Activated effector memory CD4-positive, alpha-beta T cell treated with anti-CD3 and anti-CD28 coated beads, Interleukin-2, amount 50 U/mL, for 16 hours (primary cell): ENCODE results near the gene PTPRE.

Experiments used
- DNase-seq: peaks from one replicate; pipeline ENCODE4 v3.0.0-alpha.2; 2020

Gene PTPRE

DNA sequence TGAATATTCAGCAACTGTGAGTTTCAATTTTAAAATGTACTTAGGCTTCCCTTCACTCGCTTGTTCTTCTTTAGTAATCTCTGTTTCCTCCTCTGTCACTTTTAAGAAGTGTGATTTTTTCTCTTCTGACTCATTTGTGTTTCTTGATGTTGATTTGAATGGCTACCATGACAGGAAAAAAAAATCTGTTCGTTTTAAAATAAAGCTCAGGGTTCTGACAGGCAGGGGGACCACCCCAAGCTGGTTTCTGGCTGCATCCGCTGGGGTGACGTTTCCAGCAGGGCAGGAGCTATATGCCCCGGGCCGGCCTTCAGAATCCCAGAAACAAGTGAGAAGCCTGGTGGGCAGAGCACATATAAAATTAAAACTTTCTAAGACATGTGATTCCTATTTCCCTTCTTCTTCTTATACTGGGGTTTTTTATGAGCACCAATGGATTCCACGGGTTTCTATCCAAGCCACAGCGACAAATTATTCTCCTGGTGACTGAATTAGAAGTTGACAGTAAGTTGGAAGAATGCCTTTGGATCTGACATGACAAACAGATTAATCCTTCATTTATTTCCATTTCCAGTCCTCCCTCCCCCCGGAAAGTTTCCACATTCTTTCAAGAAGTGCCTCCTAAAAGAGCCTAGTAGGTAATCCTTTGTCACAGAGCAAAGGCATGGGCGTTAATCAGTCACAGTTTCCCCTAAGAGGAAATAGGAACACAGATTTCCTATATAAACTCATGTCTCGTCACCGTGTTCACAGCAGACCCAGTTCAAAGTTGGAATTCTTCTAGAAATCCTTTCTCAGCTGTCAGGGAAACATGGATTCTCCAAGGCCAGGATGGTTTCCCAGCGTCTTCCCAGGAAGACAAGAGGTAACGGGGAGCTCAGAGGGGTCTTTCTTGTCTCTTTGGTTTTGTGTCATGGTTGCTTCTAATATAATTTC is 79.9 kb downstream of the PTPRE start:
- DNase-seq: no peak

DNA sequence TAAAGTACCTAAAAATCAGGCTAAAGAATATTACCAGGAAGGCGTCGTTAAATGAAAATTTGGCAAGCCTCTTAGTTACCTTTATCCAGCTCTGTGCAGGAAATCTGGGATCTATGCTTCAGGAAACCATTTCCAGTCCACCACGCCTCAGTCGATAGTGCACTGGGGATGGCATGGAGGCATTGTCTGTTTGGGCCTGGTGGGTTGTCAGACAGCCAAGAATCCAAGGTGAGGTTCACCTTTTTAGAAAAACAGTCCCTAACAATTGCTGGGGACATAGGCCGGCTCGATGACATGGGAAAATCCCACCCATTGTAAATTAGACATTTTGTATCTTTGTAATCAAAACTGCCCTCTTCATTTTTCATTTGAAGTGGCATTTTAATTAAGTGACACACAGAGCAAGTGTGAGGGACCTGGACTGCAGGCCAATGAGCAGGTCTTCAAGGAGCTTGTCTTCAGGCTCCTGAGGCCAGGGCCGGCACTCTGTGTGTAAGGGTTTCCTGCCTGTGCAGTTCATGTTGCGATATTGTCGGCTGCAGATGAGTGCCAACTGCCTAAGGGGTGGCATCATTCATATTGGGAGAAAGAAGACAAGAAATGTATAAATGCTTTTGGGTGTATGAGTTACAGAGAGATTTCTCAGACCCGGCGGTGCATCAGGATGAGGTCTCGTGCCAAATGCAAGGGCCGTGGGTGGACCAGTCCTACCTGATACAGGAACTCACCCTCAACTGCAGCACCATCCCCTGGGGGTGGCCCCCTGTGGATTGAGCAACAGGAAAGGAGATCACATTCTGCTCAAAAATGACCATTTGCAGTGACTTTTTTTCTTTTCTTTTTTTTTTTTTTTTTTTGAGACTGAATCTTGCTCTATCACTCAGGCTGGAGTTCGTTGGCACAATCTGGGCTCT is 80.8 kb downstream of the PTPRE start:
- DNase-seq: peak; percentile 10

DNA sequence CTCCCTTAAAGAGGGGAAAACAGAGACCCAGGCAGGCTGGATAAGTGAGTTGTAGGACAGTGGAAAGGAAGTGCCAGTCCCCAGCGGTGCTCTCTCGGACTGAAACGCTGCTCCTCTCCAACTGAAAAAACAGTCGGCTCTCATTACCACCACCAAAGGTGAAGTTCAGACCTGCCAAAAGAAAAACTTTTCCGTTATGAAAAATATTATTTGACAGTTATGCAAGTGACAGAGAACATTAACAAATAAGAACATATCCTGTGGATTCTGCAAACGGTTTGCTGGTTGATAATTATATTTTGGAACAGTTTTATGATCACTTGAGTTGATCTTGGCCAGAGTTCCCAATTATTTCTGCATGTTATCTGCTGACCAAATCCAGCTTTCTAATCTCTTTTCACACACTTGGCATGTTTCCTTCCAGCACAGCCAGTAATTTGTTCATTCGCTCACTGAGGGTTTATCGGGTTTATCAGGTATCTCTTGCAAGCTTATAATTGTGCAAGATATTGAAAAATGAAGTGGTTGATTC is 82.6 kb downstream of the PTPRE start:
- DNase-seq: peak; percentile 38

DNA sequence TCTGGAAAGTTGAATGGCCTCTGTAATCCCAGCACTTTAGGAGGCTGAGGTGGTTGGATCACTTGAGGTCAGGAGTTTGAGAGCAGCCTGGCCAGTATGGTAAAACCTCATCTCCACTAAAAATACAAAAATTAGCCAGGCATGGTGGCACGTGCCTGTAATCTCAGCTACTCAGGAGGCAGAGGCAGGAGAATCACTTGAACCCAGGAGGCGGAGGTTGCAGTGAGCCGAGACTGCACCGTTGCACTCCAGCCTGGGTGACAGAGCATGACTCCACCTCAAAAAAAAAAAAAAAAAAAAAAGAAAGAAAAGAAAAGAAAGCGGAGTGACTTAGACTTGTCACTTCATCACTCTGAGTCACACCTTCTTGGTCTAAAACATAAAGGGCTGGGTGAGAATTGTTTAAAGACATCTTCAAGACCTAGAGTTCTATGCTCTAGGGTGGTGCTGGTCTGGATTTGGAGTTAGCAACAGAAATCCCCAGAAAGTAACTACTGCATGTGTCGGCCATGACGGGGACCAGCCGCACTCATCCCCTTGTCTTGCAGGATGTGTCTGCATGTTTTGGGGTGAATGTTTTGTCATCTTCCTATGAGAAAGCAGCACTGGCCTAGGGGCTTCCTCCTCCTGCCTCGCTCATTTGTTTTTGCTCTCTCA is 83.4 kb downstream of the PTPRE start:
- DNase-seq: peak; percentile 70

DNA sequence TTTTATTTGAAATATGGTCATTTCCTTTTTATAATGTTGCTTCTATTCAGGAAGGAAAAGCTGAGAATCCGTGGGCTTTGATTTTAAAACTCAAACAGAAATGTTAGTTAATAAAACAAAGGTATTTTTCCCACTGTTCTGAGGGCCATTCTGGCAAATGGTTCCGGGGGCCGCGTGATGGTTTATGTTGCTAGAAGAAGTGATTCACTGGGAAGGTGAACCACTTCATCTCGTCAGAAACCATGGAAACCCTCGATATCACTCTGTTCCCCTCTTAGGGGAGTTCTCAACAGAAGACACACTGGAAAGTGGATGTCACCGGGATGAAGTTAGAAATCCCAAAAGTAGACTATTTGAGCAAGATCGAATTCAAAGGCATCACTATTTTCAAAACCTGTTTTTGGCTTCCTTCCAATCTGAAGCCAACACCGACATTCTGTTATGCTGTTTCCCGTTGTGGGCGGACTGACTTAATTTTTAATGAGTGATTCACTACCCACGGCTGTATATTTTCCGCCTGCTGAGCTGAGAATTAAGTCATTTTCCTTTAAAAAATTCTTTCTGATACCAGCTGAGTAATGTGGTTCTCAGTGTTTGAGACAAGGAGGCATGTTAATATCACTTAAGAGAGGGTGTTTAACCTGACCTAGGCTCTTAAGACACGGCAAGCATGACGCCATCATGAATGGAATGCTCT is 84.1 kb downstream of the PTPRE start:
- DNase-seq: peak; percentile 82

DNA sequence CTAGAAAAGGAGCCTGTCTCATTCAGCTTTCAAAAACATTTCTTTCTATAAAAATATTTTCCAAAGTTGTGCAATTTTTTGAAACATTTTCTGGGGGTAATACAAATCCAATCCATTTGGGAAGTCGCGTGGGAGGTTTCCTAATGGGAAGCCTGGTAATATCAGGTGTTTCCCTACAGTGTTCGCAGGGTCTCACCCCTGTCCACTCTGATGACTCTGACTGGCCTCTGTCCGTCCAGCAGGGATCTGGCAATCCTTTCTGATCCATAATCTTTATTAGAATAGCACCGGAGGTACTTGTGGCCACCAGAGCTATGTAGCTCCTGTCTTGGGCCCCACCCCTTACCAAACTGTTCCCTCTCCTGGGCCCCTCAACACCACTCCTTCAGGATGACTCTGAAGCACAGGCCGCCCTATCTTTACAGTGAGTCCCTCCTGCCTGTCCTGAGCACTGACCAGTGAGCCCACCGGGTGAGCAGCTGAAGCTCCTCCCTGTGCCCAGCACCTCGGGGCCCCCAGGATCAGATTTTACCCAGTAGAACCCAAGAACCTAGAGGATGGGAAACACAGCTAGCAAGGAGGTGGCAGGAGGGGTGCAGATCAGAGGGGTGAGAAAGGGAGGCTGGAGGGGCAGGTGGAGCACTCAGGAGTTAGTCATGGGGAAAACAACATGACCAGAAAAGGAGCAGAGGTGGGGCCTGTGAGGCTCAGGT is 84.8 kb downstream of the PTPRE start:
- peak; percentile 61 for DNase-seq

DNA sequence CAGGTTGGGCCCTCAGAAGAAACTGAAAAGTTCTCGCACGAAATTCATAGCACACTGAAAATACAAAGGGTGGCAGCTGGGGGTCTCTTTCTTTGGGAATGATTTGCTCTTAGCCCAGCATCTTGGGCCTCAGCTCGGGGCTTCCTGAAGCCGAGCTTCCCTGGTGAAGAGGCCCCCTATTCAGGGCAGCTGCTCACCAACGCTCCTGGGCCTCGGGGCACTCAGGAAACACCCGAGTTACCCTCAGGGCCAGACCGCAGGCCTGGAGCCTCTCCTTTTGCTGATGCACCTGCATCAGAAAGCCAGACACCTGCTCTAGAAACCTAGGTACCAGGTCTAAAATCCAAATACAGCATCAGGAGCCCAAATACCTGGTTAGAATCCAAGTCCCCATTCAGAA is 85.5 kb downstream of the PTPRE start:
- DNase-seq: peak; percentile 33

DNA sequence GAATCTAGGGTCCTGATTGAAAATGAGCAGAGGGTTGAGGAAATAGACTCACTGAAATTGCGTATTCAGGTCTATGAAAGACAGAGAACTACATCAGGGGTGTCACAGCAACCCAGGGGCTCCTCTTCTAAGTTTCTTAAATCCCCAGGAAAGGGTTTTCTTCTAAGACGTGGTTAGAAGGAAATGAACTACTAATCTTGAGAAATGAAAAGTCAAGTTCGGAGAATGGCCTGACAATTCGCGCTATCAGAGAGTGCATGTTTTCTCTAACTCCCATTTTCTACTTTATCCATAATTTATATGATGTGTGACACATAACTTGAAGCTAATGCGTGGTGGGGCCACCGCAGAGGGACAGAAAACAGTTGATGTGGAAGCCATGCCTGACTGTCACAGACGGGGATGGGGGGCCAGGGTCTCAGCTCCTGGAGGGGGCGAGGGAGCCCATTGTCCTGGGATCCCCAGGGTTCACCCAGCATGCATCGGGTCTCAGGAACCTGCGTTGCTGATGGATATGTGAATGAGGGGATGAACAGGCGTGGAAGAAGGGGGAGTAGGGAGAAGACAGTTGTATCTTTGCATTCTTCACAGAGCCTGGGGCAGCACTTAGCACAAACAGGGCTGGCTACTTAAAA is 86.3 kb downstream of the PTPRE start:
- DNase-seq: peak; percentile 34

DNA sequence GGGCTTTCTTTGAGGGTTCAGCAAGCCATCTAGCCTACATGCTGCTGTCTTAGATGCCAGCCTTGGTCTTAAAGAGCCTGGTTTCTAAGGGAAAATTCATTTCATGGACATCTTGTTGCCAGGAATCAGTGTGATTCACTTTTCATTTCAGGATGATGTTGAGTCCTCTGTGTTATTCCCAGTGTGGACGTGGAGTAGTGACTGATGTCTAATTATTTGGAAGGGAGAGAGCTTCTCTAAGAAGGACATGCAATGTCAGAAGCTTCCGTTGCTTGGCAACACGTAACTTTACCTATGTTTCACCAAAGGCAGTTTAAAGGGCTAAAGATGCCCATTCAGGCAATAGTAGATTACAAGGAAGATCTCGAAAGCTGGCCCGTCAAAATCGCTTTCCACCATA is 89.0 kb downstream of the PTPRE start:
- DNase-seq: no peak

DNA sequence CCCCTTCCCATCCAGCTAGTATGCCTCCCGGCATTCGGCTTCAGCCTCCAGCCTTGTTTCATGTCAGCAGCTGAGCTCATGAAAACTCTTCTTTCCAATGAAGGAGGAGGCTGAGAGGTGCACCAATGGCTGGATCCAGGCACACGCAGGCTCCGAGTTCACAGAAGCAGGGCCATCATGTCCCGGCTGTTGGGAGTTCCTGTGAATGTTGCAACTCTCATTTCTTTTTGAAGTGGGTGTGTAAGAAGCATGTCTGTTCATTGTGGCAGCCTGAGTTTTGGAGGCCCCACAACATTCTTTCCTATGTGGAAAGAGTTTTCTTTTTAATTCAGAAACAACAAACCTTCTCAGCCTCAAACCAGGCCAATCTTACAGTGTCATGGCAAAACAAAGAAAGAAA is 89.7 kb downstream of the PTPRE start:
- DNase-seq: peak; percentile 25

DNA sequence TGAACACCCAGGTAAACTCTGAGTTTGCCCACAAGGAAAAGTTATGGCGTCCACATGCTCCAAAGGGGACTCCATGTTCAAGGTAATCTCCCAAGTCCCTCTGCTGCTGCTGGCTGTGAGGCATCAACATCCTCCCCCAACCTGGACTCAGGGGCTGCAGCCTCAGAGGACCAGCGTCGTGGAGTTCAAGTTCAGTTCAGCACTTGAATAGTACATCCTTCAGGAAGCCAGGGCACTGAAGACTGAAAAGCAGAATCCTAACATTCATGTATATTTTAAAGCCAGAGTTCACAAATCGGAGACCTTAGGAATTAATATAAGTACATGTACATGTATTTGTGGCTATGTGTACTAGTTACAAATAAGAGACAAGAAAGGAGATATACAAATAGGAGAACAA is 90.4 kb downstream of the PTPRE start:
- peak; percentile 30 for DNase-seq

DNA sequence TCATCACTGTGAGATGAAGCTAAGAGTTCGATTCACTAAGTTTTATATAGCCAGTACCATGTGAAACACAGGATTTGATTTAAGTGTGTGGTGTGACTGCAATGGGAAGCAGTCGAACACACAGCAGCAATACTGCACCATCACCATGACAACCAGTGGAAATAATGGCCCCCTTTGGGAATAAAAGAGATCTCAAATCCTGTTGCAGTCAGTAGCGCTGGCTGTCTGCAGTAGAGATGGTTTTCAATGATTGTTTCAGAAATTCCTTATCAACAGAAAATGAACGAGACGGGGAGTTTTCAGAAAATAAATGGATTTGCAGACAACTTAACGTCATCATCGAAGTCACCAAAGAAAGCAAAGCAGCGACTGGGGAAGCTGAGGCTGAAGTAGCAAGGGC is 91.0 kb downstream of the PTPRE start:
- DNase-seq: peak; percentile 10

DNA sequence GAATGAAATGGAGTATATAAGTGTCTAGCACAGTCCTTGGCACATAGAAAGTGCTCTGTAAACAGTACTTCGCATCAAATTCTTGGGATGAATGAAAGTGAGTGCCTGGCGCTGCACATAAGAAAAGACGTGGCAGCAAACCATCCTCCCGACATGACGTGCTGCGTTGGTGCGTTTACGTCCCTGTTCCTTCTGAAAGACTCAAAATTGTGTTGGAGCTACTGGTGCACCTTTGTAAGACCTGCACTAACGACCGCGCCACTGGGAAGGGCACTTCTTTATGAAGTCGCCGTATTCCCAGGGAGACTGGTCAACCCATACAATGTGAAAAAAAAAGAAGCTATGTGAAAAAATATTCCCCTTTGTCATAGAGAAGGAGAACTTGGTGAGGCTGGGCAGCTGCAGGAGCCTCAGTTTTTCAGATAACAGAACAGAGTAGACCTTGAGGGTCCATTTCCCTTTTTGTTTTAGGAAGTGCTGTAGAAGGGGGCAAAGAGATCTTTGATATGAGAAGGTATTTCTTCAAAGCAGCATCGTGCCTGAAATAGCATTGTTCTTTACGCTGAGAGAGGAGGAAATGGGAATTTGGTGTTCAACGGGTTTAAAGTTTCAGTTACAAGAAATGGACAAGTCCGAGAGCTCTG is 91.7 kb downstream of the PTPRE start:
- peak; percentile 17 for DNase-seq

DNA sequence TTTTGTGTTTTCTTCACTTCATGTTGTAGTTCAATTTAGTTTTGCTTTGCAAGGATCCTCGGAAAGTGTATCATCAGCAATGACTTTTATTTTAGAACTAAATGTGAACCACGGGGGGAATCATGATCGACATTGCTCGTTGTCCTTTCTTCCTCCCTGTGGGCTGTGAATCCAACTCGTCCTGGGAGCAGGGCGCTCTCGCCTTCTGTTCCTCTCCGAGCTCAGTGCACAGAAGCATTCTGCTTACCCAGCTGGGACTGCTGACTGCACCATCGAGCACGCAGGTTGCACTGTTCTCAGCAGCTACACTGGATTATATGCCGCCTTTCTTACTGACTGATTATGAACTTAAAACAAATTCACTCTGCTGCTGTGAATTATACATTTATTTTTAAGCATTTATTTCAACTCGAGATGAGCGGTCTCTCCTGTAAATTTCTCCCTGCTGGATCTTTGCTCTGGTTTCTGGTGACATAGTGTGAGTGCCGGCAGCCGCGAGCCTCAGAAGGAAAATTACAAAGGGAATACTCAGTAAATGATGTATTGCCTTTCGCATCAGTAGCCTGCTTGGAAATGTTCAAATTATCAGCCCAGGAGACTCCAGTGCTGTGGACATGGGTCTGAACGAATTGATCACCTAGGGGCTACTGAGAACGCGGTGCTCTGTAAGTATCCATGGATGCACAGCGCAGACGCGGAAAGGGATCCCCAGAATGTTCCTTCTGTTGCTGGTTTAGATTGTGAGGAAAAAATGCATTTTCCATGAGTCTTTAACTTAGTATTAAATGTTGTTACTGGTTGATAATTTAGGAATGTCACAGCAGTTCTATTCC is 92.6 kb downstream of the PTPRE start:
- peak; percentile 46 for DNase-seq

DNA sequence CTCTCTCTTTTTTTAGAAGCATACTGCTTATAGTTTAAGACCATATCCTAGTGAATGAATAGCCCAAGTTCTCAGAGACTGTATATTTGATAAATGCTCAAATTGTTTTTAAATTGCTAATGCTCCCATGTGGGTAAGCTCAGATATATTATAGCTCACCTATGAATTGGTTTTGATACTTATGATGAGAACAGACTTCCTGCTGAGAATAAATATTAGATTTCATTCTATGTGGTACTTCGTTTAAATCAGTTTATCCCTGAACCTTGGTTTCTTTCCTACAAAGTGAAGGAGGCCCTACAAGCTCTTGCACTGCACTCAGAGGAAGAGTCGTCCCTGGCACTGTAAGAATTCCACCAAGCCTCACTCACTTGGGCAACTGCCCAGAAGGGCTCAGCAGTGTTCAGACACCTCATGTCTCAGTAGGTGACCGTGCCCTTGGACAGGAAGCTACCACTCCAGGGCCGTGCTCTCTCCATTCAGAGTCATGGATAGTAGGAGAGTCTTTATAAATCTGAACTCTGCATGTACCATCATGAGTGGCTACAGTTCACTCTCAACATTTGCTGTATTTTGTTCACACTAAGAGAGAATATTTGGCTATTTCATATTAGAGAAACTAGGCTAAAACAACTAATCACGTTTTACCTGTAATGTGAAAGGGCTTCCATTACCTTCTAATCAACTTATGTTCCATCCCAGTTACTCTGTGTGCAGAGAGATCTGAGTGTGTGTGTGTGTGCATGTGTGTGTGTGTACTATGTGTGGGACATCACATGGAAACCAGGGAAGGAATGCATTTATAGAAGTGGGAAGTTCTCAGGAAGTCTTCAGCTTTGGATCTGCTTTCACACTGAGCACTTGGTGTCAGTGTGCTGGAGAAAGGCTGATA is 93.8 kb downstream of the PTPRE start:
- peak; percentile 28 for DNase-seq

DNA sequence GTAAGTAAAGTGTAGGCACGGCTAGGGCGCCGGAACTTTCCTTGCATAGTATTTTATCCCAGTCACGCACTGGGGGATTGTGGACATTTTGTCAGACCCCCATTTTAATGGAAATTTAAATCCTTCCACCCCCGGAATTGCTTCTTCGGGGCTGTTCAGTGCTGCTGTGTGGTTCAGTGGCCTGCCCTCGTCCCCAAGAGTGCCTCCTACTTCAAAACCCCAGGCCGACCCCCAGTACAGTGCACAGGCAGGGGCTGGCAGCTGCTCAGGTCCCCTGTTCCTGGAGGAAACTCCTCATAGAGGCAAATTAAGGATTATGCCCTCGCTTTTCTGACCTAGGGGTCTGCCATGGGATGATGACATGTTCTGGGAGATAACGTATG is 94.5 kb downstream of the PTPRE start:
- DNase-seq: peak; percentile 53

DNA sequence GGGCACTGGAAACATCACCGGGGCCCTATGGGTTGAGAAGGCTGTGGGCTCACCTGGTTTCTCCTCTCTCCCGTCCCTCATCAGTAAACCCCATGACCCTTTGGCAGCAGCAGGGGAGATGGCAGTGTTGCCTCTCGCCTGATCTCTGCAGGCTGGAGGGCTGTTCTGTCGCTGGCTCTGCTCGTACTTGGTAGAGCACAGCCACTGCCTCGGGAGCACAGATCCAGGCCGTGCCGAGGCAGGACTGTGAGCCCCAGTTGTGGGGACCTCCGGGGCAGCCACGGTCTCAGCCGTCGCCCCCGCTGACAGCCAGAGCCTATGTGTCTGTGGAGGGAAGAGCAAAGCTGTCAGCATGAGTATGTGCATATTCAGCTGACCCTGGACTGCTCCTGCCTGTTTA is 94.9 kb downstream of the PTPRE start:
- DNase-seq: peak; percentile 34

DNA sequence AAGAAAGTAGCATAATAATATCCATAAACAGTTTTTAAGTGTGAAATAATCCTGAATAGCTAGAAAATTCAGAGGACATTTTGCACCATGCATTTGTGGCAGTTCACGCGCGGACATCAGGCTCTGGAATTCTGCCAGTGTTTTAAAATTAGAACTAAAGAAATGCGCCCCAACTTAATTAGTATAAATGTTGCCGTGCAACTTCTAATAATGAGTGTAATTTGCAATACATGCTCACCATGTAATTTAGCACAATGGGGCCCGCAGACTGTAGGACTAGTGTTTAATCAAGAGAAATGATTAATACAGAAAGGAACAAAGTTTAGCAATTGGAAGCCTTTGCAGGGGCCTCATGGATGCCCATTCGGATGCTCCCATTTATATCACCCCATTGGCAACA is 96.6 kb downstream of the PTPRE start:
- DNase-seq: peak; percentile 4

DNA sequence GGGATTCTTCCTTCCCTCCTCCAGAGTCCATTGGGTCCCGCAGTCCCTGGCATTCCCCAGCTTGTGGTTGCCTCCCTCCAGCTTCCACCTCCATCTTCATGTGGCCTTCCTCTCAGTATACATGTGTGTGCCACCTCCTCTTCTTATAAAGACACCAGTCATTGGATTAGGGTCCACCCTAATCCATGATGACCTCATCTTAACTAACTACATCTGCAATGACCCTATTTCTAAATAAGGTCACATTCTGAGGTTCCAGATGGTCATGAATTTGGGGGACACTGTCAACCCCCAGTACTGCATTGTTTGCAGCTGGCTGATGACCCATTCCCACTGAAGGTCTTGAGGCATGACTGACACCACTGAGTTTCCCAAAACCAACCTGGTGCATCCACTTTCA is 99.0 kb downstream of the PTPRE start:
- DNase-seq: no peak
